ENCODE results near the gene PDAP1. TPM values are rescaled to one million over a fixed set of nuclear protein-coding genes. Genes with fewer than 3 reads are reported as not detected.

Gene PDAP1
- total and polyA plus RNA-seq, 10 of the 15 experiments (the other 5 are each of a cell fraction or from before 2014, with no cell fraction given) = 6.6 to 200 (median 87.7) TPM

DNA sequence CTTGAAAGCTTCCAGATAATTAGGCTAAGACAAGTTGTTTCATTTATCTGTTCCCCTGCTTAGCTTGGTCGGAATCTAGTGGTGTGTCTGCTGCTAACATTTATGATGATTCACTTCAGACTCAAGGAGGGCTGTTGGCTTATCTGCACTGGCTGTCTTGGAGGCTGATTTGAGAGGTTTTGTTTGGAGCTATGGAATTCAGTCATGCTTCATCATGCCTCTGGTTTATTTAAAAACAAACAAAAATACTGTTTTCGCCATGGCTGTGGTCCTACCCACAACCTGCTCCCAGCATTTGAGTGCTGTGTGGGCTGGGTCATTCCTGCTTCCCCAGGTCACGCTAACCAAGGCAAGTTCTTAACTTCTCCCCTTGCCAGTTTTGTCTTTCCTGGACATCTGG is 45.6 kb downstream of the PDAP1 start:
- RAD21 ChIA-PET (ENCODE audit: unreplicated experiment) = no interaction called here
- no peak for ATAC-seq
- H3K4me1 ChIP-seq (ENCODE audit: control insufficient read depth, insufficient read depth, low read length) = no peaks in the 10 kb centered on the region
- CTCF ChIA-PET = no interaction called here
- no peak overlapping the region for H3K9ac ChIP-seq (ENCODE audit: control insufficient read depth, insufficient read depth, low read length)
- H3K27ac ChIP-seq (ENCODE audit: control insufficient read depth, insufficient read depth) = no peak overlapping the region
- H3K36me3 ChIP-seq (ENCODE audit: control insufficient read depth in 2 of 2, insufficient read depth in 2 of 2, low read length in 1 of 2) = peaks cover 22 to 40% of the 10 kb centered on the region in 2 experiments
- no peaks in the 10 kb centered on the region for H3K79me2 ChIP-seq (ENCODE audit: control insufficient read depth, insufficient read depth, low read length)
- no peak overlapping the region for H3K4me3 ChIP-seq
- TF ChIP-seq NR2F1 (conservative IDR thresholded peaks at IDR 0.05) (no peak), PAX8 (IDR thresholded peaks at IDR 0.05) (no peak), SRF (IDR thresholded peaks at IDR 0.05; ENCODE audit: low read depth in 2 of 2, low read length in 2 of 2) (no peak), SPI1 (IDR thresholded peaks at IDR 0.05; ENCODE audit: borderline replicate concordance, insufficient read depth, low read depth, low read length) (no peak), CHD2 (IDR thresholded peaks at IDR 0.05; ENCODE audit: borderline replicate concordance, low read depth, low read length) (no peak), MEF2B (IDR thresholded peaks at IDR 0.05; ENCODE audit: partially characterized antibody, poor library complexity, severe bottlenecking) (no peak), NFYB (IDR thresholded peaks at IDR 0.05; ENCODE audit: insufficient read depth, low read depth, low read length) (no peak), EED (IDR thresholded peaks at IDR 0.05; ENCODE audit: low read depth) (no peak), IKZF2 (IDR thresholded peaks at IDR 0.05) (no peak), KLF5 (IDR thresholded peaks at IDR 0.05; ENCODE audit: partially characterized antibody) (no peak), STAT3 (IDR thresholded peaks at IDR 0.05; ENCODE audit: low read depth, low read length) (no peak), ESRRA (IDR thresholded peaks at IDR 0.05; ENCODE audit: low read length) (no peak), ZNF24 (IDR thresholded peaks at IDR 0.05) (no peak), NR2C2 (IDR thresholded peaks at IDR 0.05; ENCODE audit: borderline replicate concordance, control insufficient read depth, insufficient read length, low read depth) (no peak), SMAD1 (IDR thresholded peaks at IDR 0.05; ENCODE audit: low read depth, partially characterized antibody) (no peak), RAD51 (IDR thresholded peaks at IDR 0.05) (no peak), JUNB (IDR thresholded peaks at IDR 0.05) (no peak)
- TF ChIP-seq, protein P1, sequence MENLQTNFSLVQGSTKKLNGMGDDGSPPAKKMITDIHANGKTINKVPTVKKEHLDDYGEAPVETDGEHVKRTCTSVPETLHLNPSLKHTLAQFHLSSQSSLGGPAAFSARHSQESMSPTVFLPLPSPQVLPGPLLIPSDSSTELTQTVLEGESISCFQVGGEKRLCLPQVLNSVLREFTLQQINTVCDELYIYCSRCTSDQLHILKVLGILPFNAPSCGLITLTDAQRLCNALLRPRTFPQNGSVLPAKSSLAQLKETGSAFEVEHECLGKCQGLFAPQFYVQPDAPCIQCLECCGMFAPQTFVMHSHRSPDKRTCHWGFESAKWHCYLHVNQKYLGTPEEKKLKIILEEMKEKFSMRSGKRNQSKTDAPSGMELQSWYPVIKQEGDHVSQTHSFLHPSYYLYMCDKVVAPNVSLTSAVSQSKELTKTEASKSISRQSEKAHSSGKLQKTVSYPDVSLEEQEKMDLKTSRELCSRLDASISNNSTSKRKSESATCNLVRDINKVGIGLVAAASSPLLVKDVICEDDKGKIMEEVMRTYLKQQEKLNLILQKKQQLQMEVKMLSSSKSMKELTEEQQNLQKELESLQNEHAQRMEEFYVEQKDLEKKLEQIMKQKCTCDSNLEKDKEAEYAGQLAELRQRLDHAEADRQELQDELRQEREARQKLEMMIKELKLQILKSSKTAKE (IDR thresholded peaks at IDR 0.05; ENCODE audit: low read depth, poor library complexity, severe bottlenecking) = no peak
- TF ChIP-seq, protein P2, sequence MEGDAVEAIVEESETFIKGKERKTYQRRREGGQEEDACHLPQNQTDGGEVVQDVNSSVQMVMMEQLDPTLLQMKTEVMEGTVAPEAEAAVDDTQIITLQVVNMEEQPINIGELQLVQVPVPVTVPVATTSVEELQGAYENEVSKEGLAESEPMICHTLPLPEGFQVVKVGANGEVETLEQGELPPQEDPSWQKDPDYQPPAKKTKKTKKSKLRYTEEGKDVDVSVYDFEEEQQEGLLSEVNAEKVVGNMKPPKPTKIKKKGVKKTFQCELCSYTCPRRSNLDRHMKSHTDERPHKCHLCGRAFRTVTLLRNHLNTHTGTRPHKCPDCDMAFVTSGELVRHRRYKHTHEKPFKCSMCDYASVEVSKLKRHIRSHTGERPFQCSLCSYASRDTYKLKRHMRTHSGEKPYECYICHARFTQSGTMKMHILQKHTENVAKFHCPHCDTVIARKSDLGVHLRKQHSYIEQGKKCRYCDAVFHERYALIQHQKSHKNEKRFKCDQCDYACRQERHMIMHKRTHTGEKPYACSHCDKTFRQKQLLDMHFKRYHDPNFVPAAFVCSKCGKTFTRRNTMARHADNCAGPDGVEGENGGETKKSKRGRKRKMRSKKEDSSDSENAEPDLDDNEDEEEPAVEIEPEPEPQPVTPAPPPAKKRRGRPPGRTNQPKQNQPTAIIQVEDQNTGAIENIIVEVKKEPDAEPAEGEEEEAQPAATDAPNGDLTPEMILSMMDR (IDR thresholded peaks at IDR 0.05 in 2 of 3, conservative IDR thresholded peaks at IDR 0.05 in 1 of 3; ENCODE audit: control insufficient read depth in 2 of 3, extremely low read depth in 1 of 3, insufficient read depth in 1 of 3, low read depth in 3 of 3, low read length in 3 of 3) = no peak
- TF ChIP-seq, protein P3, sequence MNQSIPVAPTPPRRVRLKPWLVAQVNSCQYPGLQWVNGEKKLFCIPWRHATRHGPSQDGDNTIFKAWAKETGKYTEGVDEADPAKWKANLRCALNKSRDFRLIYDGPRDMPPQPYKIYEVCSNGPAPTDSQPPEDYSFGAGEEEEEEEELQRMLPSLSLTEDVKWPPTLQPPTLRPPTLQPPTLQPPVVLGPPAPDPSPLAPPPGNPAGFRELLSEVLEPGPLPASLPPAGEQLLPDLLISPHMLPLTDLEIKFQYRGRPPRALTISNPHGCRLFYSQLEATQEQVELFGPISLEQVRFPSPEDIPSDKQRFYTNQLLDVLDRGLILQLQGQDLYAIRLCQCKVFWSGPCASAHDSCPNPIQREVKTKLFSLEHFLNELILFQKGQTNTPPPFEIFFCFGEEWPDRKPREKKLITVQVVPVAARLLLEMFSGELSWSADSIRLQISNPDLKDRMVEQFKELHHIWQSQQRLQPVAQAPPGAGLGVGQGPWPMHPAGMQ (IDR thresholded peaks at IDR 0.05; ENCODE audit: borderline replicate concordance) = no peak
- H3K27me3 ChIP-seq (replicated peaks in 1 of 2; ENCODE audit: control insufficient read depth in 2 of 2, insufficient read depth in 2 of 2, low read length in 1 of 2) = no peaks in the 10 kb centered on the region
- no peak for FAIRE-seq
- SMC1A ChIA-PET (ENCODE audit: uncharacterized antibody, unreplicated experiment) = no interaction called here
- WGBS (ENCODE audit: insufficient coverage, insufficient replicate concordance, low lambda C conversion rate, missing lambda C conversion rate) = 96% methylated on average over 3 of the region's 3 CpGs
- no peak overlapping the region for H3K4me2 ChIP-seq (ENCODE audit: control insufficient read depth, insufficient read depth)
- BruUV-seq (replicated peaks) = no TSS peak
- intact Hi-C loops (cut with micrococcal nuclease; ENCODE audit: unreplicated experiment) (no loop called here), in situ Hi-C loops (cut with MboI) (no loop called here)
- no peaks in the 10 kb centered on the region for H3K9me3 ChIP-seq (replicated peaks; ENCODE audit: control insufficient read depth, insufficient read depth, low read length)
- no peak for DNase-seq (ENCODE audit: low read depth, low spot score)
- POLR2A ChIA-PET = no interaction called here
- H2AFZ ChIP-seq (ENCODE audit: control insufficient read depth, low read depth, low read length) = no peak overlapping the region
- H4K20me1 ChIP-seq (ENCODE audit: control insufficient read depth, insufficient read depth) = no peaks in the 10 kb centered on the region
